OCI-LY1 (cell line): Measurements from ENCODE around the gene ALPK3.

Source experiments
- EZH2 ChIP-seq: fragments of 200-600 bp; sonication (generic), shearing (Covaris generic); IDR thresholded peaks from 2 replicates; pipeline ENCODE4 v1.8.0; 2017; ENCODE audit warnings: borderline replicate concordance, mixed run types, mild to moderate bottlenecking, antibody characterized with exemption, low read length, moderate library complexity, mixed read lengths
- TF ChIP-seq, protein P1 (sequence below): fragments of 200-600 bp; sonication (generic), shearing (Covaris generic); IDR thresholded peaks from 2 replicates; pipeline ENCODE4 v1.5.1; 2017; ENCODE audit warnings: mild to moderate bottlenecking, antibody characterized with exemption, low read length, moderate library complexity, mixed read lengths

DNA sequence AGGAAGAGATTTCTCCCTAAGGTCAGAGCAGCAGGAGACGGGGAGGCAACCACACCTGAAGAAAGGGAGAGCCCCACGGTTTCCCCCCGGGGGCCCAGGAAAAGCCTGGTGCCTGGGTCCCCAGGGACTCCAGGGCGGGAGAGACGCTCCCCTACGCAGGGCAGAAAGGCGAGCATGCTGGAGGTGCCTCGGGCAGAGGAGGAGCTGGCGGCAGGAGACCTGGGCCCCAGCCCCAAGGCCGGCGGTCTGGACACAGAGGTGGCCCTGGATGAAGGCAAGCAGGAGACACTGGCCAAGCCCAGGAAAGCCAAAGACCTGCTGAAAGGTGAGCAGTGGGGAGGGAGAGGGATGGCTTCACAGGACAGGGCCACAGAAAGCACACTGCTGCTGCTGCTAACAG, 41.1 kb downstream of the ALPK3 start:
- TF ChIP-seq, protein P1, sequence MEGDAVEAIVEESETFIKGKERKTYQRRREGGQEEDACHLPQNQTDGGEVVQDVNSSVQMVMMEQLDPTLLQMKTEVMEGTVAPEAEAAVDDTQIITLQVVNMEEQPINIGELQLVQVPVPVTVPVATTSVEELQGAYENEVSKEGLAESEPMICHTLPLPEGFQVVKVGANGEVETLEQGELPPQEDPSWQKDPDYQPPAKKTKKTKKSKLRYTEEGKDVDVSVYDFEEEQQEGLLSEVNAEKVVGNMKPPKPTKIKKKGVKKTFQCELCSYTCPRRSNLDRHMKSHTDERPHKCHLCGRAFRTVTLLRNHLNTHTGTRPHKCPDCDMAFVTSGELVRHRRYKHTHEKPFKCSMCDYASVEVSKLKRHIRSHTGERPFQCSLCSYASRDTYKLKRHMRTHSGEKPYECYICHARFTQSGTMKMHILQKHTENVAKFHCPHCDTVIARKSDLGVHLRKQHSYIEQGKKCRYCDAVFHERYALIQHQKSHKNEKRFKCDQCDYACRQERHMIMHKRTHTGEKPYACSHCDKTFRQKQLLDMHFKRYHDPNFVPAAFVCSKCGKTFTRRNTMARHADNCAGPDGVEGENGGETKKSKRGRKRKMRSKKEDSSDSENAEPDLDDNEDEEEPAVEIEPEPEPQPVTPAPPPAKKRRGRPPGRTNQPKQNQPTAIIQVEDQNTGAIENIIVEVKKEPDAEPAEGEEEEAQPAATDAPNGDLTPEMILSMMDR: no peak
- no peak for TF ChIP-seq EZH2
